Astrocyte of the cerebellum (primary cell): ENCODE results near the gene GABRB2.

Experiments
- DNase-seq: peaks from one replicate; pipeline ENCODE4 v3.0.0-alpha.2; 2011; ENCODE audit warnings: low read depth
- H3K4me3 ChIP-seq: 2 replicates; pipeline ENCODE4 v1.5.1; 2011; ENCODE audit warnings: mild to moderate bottlenecking, low read depth, low read length, moderate library complexity
- CTCF ChIP-seq: IDR thresholded peaks from 2 replicates; pipeline ENCODE4 v1.5.1; 2012; ENCODE audit warnings: low read length, low read depth, moderate library complexity, mild to moderate bottlenecking; ENCODE audit errors: missing control alignments
- in situ Hi-C: cut with HindIII; loops from 2 replicates; pipeline ENCODE4 v1.10.0; 2017; ENCODE audit warnings: low sequenced_read_pairs

The GABRB2 gene

GRCh38 chr5:161333194-161333880 lies 213.2 kb downstream of the GABRB2 start:
- DNase-seq = no peak
- TF ChIP-seq CTCF = no peak
- H3K4me3 ChIP-seq = no peak overlapping the region
- in situ Hi-C loops = no loop called here

GRCh38 chr5:161332343-161332742 lies 214.2 kb downstream of the GABRB2 start:
- TF ChIP-seq CTCF = no peak
- in situ Hi-C loops = no loop called here
- H3K4me3 ChIP-seq = no peak overlapping the region
- DNase-seq = no peak

GRCh38 chr5:161314033-161314432 lies 232.5 kb downstream of the GABRB2 start:
- no peak overlapping the region for H3K4me3 ChIP-seq
- in situ Hi-C loops = no loop called here
- DNase-seq = no peak
- TF ChIP-seq CTCF = no peak

- no peak for DNase-seq
- no peak overlapping the region for H3K4me3 ChIP-seq
- no peak for TF ChIP-seq CTCF
- in situ Hi-C loops = no loop called here
Measured at GRCh38 chr5:161312882-161313281, 233.6 kb downstream of the GABRB2 start.

- no peak for DNase-seq
- TF ChIP-seq CTCF = no peak
- in situ Hi-C loops = no loop called here
- H3K4me3 ChIP-seq = no peak overlapping the region
Measured at GRCh38 chr5:161311965-161312364, 234.6 kb downstream of the GABRB2 start.

- H3K4me3 ChIP-seq = no peak overlapping the region
- no peak for TF ChIP-seq CTCF
- in situ Hi-C loops = no loop called here
- no peak for DNase-seq
Measured at GRCh38 chr5:161311146-161311708, 235.3 kb downstream of the GABRB2 start.
